Thyroid gland (tissue), 4 donors: ENCODE measurements around the gene DACH1. TPM values are rescaled to one million over a fixed set of nuclear protein-coding genes. Genes with fewer than 3 reads are reported as not detected.

ENCODE experiments used
- DNase-seq, 2 donors: peaks; one replicate each; pipeline ENCODE4 v3.0.0-alpha.2; 2019
- H3K27ac ChIP-seq, 3 donors: fragments of 200-600 bp; sonication (generic); 1 replicate in 2 of 3; 2 replicates in 1 of 3; pipeline ENCODE4 v1.5.1; 2016 to 2019; ENCODE audit warnings: mild to moderate bottlenecking in 1 of 3, moderate library complexity in 1 of 3
- H3K27me3 ChIP-seq: fragments of 200-600 bp; sonication (generic); one replicate; pipeline ENCODE4 v1.5.1; 2019
- H3K36me3 ChIP-seq, 2 donors: fragments of 200-600 bp; sonication (generic); one replicate each; pipeline ENCODE4 v1.5.1; 2016 to 2019
- H3K4me1 ChIP-seq, 2 donors: fragments of 200-600 bp; sonication (generic); one replicate each; pipeline ENCODE4 v1.5.1; 2017 to 2019
- H3K4me3 ChIP-seq, 3 donors: fragments of 200-600 bp; sonication (generic); replicated peaks in 1 of 3; 1 replicate in 2 of 3; 2 replicates in 1 of 3; pipeline ENCODE4 v1.5.1; 2016; ENCODE audit warnings: mild to moderate bottlenecking in 1 of 3
- H3K9me3 ChIP-seq: fragments of 200-600 bp; sonication (generic); one replicate; pipeline ENCODE4 v1.5.1; 2017
- POLR2A ChIP-seq, 2 donors: fragments of 450-650 bp; IDR thresholded peaks; one replicate each; pipeline ENCODE4 v1.6.1; 2017; ENCODE audit warnings: antibody characterized with exemption in 2 of 2, mild to moderate bottlenecking in 2 of 2, moderate library complexity in 1 of 2
- WGBS, 2 donors: methylation state at CpG; one replicate each; pipeline ENCODE4 v1.1.5; 2017; 5-methylcytosine and 5-hydroxymethylcytosine counted together
- intact Hi-C: fragments of 100-400 bp; cut with DNase I; formaldehyde crosslinking; loops from one replicate; pipeline ENCODE4 v1.15.1; 2023
- total RNA-seq, 4 donors: library from RNA; depleted of rRNA; stranded (reverse); fragments of >200 nt; gene quantifications; one replicate each; pipeline ENCODE4 v1.2.3, GENCODE V29; 2016
- TF ChIP-seq, protein P1 (sequence below), 6 experiments: fragments of 200-600 bp in 3 of 6; fragments of 450-650 bp in 3 of 6; sonication (generic) in 3 of 6; IDR thresholded peaks; one replicate each; pipeline ENCODE4 v1.5.1; 2016 to 2019; ENCODE audit warnings: antibody characterized with exemption in 6 of 6, mild to moderate bottlenecking in 2 of 6, inconsistent platforms in 1 of 6, moderate library complexity in 1 of 6

Gene DACH1
- total RNA-seq, 4 donors from 2014 or later: 0.33 to 0.49 (median 0.33) TPM; not detected in 1

DNA sequence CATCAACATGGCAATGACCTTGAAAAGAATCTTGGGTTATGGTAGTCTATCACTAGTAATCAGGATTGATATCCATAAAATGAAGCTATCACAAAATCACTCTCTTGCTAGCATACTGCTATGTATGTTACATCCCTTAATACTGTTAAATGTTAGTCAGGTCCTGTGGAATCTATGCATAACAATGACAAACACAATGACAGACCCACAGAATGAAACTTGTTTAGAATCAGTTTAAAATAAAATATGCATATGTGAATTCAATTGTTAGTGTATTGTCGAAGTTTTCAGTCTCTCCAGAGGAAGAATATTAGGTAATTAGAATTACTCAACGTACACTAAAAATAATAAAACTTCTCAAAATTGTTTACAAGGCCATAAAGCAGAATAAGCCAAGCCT is 137.6 kb downstream of the DACH1 start:
- DNase-seq: no peak
- H3K27ac ChIP-seq: no peak overlapping the region
- TF ChIP-seq, protein P1, sequence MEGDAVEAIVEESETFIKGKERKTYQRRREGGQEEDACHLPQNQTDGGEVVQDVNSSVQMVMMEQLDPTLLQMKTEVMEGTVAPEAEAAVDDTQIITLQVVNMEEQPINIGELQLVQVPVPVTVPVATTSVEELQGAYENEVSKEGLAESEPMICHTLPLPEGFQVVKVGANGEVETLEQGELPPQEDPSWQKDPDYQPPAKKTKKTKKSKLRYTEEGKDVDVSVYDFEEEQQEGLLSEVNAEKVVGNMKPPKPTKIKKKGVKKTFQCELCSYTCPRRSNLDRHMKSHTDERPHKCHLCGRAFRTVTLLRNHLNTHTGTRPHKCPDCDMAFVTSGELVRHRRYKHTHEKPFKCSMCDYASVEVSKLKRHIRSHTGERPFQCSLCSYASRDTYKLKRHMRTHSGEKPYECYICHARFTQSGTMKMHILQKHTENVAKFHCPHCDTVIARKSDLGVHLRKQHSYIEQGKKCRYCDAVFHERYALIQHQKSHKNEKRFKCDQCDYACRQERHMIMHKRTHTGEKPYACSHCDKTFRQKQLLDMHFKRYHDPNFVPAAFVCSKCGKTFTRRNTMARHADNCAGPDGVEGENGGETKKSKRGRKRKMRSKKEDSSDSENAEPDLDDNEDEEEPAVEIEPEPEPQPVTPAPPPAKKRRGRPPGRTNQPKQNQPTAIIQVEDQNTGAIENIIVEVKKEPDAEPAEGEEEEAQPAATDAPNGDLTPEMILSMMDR (IDR thresholded peaks at IDR 0.05): no peak
- no peak for TF ChIP-seq POLR2A (IDR thresholded peaks at IDR 0.05)
- no peaks in the 10 kb centered on the region for H3K4me1 ChIP-seq
- 77 to 78% methylated on average over 2 of the region's 2 CpGs for WGBS, 2 donors
- no peak overlapping the region for H3K4me3 ChIP-seq
- intact Hi-C loops: no loop called here
- no peaks in the 10 kb centered on the region for H3K9me3 ChIP-seq
- no peaks in the 10 kb centered on the region for H3K27me3 ChIP-seq
- no peaks in the 10 kb centered on the region for H3K36me3 ChIP-seq

DNA sequence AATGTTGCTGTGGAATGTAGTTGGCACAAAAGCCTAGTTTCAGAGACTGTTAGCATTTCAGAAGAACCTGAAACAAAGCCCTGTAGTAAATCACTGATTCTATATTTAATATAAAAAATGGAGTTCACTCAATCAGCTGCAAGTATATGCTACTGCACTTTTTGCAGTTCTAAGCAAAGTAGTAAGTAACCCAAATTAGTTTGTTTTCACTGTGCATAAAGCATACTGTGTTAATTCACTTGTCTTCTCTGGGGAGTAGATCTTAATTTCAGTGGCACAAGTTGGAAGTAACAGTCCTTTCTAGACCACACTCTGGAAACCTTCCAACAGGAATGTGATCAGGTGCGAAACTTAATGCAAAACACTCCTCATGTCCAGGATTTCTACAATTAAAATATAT is 139.3 kb downstream of the DACH1 start:
- 78 to 92% methylated on average over 1 of the region's 1 CpG for WGBS, 2 donors
- H3K4me3 ChIP-seq: no peak overlapping the region

DNA sequence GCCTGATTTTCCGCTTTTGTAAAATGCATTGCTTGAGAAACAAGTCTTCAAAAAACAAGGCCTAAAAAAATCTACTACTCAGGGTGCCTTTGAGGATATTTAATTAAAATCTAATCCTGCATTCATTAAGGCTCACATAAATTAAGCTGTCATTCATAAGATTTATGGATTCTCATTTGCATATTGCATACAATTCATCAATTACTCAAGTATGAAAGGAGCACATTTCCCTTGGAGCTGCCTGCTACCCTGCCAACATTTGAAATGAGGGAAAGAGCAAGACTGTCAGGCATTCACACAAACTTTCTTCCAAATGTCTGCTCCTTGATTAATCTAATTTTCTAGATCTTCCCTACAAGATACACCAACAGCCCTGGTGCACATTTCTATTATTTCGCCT is 140.0 kb downstream of the DACH1 start:
- no peaks in the 10 kb centered on the region for H3K4me1 ChIP-seq
- no peak for TF ChIP-seq POLR2A (IDR thresholded peaks at IDR 0.05)
- TF ChIP-seq, protein P1 (IDR thresholded peaks at IDR 0.05): no peak
- 96% methylated on average over 2 of the region's 2 CpGs for WGBS, 2 donors

More for the DNA sequence above, 139.3 kb downstream of the DACH1 start:
- no peak for TF ChIP-seq POLR2A (IDR thresholded peaks at IDR 0.05)
- TF ChIP-seq, protein P1 (IDR thresholded peaks at IDR 0.05): no peak
- DNase-seq: no peak
- no peaks in the 10 kb centered on the region for H3K27me3 ChIP-seq
- no peaks in the 10 kb centered on the region for H3K9me3 ChIP-seq
- H3K27ac ChIP-seq: no peak overlapping the region
- H3K36me3 ChIP-seq: no peaks in the 10 kb centered on the region
- intact Hi-C loops: no loop called here
- H3K4me1 ChIP-seq: no peaks in the 10 kb centered on the region

DNA sequence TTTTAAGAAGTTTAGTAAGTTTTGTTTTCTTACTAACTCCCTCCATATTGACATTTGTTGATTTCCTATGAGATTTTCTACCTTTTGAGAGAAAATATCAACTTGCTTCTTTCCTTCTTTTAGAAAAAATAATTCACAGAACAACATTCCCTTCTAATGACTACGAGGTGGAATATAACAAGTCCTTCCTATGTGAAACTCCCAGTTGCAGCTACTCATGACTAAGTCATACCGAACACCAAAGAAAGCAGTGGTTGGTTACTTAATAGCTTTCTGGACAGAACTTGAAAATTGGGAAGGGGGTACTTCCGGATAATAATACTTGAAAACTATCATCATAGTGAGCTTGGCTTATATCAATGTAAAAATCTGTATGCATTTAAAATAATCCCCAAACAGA is 144.8 kb downstream of the DACH1 start:
- Histone ChIP-seq H3K9me3 (no peaks in the 10 kb centered on the region), H3K4me3 (no peak overlapping the region), H3K4me1 (no peaks in the 10 kb centered on the region), H3K27ac (no peak overlapping the region), H3K36me3 (no peaks in the 10 kb centered on the region), H3K27me3 (no peaks in the 10 kb centered on the region)
- TF ChIP-seq, protein P1 (IDR thresholded peaks at IDR 0.05): no peak
- no peak for TF ChIP-seq POLR2A (IDR thresholded peaks at IDR 0.05)
- no peak for DNase-seq
- WGBS, 2 donors: 86 to 91% methylated on average over 3 of the region's 3 CpGs
- intact Hi-C loops: no loop called here

More for the DNA sequence above, 140.0 kb downstream of the DACH1 start:
- intact Hi-C loops: no loop called here
- Histone ChIP-seq H3K9me3 (no peaks in the 10 kb centered on the region), H3K36me3 (no peaks in the 10 kb centered on the region), H3K27ac (no peak overlapping the region), H3K27me3 (no peaks in the 10 kb centered on the region), H3K4me3 (no peak overlapping the region)
- no peak for DNase-seq

DNA sequence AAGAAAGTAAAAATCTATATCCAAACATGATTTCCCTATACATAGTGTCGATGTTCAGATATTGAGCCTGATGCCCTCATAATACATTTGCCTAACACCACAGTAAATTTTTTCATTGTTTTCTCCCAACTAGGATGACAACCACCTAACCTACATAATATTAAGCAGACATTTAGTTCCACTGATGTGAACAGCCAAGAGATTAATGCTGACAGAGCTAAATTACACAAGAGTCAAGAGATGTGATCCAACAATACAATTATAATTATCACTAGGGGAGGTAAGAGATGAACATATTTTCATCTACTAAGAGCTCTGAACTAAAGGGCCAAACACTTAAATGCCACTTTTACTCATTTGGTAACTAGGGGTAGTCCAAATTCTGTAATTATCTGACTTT is 145.9 kb downstream of the DACH1 start:
- Histone ChIP-seq H3K27me3 (no peaks in the 10 kb centered on the region), H3K4me3 (no peak overlapping the region), H3K36me3 (no peaks in the 10 kb centered on the region), H3K9me3 (no peaks in the 10 kb centered on the region), H3K27ac (no peak overlapping the region), H3K4me1 (no peaks in the 10 kb centered on the region)
- WGBS, 2 donors: 94 to 97% methylated on average over 1 of the region's 1 CpG
- intact Hi-C loops: no loop called here
- TF ChIP-seq POLR2A (IDR thresholded peaks at IDR 0.05): no peak
- TF ChIP-seq, protein P1 (IDR thresholded peaks at IDR 0.05): no peak
- DNase-seq: no peak
